ENCODE results near the gene PELI2. TPM values are rescaled to one million over a fixed set of nuclear protein-coding genes. Genes with fewer than 3 reads are reported as not detected.

PELI2 gene
- total RNA-seq, 1 experiment from 2014 or later = 23.5 TPM

DNA sequence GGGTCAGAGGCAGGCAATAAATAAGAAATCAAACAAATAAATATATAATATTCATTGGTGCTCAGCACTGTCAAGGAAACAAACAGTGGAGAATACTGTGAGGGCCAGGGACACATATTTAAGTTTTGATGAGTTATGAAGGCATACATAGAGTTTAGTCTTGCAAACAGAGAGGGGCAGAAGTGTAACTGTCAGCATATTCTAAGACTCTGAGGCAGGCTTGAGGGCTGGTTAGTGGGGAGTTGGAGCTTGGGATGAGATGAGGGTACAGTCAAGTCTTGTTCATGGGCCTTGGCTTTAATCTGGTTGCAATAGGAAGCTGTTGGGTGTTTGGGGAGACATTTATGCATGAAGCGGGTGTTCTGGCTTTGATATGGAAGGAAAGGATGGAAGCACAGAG, 78.9 kb downstream of the PELI2 start:
- Mint-ChIP-seq H3K36me3 (no peaks in the 10 kb centered on the region), H3K4me1 (peaks cover 23% of the 10 kb centered on the region), H3K27ac (no peak overlapping the region), H3K4me3 (no peak overlapping the region), H3K9me3 (no peaks in the 10 kb centered on the region), H3K27me3 (ENCODE audit: low read depth) (no peaks in the 10 kb centered on the region)
- ATAC-seq (no peak), DNase-seq (ENCODE audit: low spot score) (no peak)
- no peak for TF ChIP-seq NR2C2 (CRISPR knock-in tag; IDR thresholded peaks at IDR 0.05)
- TF ChIP-seq, protein P1, sequence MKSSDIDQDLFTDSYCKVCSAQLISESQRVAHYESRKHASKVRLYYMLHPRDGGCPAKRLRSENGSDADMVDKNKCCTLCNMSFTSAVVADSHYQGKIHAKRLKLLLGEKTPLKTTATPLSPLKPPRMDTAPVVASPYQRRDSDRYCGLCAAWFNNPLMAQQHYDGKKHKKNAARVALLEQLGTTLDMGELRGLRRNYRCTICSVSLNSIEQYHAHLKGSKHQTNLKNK (CRISPR knock-in tag; IDR thresholded peaks at IDR 0.05) = no peak
- TF ChIP-seq GABPB1 (CRISPR knock-in tag; IDR thresholded peaks at IDR 0.05) = no peak
- TF ChIP-seq FOXJ3 (CRISPR knock-in tag; IDR thresholded peaks at IDR 0.05; ENCODE audit: borderline replicate concordance) = no peak
- no peak for TF ChIP-seq GRHL2 (CRISPR knock-in tag; IDR thresholded peaks at IDR 0.05; ENCODE audit: insufficient replicate concordance, severe bottlenecking)
- TF ChIP-seq, protein P2, sequence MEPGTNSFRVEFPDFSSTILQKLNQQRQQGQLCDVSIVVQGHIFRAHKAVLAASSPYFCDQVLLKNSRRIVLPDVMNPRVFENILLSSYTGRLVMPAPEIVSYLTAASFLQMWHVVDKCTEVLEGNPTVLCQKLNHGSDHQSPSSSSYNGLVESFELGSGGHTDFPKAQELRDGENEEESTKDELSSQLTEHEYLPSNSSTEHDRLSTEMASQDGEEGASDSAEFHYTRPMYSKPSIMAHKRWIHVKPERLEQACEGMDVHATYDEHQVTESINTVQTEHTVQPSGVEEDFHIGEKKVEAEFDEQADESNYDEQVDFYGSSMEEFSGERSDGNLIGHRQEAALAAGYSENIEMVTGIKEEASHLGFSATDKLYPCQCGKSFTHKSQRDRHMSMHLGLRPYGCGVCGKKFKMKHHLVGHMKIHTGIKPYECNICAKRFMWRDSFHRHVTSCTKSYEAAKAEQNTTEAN (CRISPR knock-in tag; IDR thresholded peaks at IDR 0.05) = no peak
- CTCF ChIA-PET = no interaction called here
- POLR2A ChIA-PET = no interaction called here

DNA sequence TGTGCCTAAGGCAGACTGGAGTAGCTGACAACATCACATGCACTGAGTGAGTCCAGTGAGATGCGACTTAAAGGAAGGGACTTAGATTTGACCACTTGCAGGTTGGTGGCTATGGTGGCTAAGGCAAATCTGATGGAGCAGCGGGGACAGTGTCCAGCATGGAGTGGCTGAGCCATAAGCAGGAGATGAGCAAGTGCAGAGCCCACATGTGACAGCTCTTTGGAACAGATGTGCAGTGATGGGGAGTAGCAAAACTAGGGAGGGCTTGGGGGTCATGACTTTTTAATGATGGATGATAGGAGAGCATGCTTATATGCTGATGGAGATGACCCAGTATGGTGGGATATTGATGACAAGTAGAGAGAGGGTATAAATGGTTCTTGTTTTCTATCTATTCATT, 80.2 kb downstream of the PELI2 start:
- no peaks in the 10 kb centered on the region for H3K27me3 Mint-ChIP-seq (ENCODE audit: low read depth)
- ChIA-PET POLR2A (no interaction called here), CTCF (no interaction called here)
- no peak overlapping the region for H3K27ac Mint-ChIP-seq
- no peaks in the 10 kb centered on the region for H3K9me3 Mint-ChIP-seq
- TF ChIP-seq NFYB (CRISPR knock-in tag; conservative IDR thresholded peaks at IDR 0.05; ENCODE audit: low read depth) (no peak), TEAD1 (CRISPR knock-in tag; IDR thresholded peaks at IDR 0.05) (no peak), CBFB (CRISPR knock-in tag; IDR thresholded peaks at IDR 0.05; ENCODE audit: low read depth) (no peak), FOXJ3 (CRISPR knock-in tag; IDR thresholded peaks at IDR 0.05; ENCODE audit: borderline replicate concordance) (no peak), TCF7 (CRISPR knock-in tag; IDR thresholded peaks at IDR 0.05; ENCODE audit: low read depth) (no peak), ZBTB21 (CRISPR knock-in tag; IDR thresholded peaks at IDR 0.05; ENCODE audit: borderline replicate concordance) (no peak), ELF4 (CRISPR knock-in tag; IDR thresholded peaks at IDR 0.05; ENCODE audit: low read depth) (no peak), JAZF1 (CRISPR knock-in tag; IDR thresholded peaks at IDR 0.05) (no peak), RELA (CRISPR knock-in tag; IDR thresholded peaks at IDR 0.05; ENCODE audit: borderline replicate concordance) (no peak)
- TF ChIP-seq, protein P3, sequence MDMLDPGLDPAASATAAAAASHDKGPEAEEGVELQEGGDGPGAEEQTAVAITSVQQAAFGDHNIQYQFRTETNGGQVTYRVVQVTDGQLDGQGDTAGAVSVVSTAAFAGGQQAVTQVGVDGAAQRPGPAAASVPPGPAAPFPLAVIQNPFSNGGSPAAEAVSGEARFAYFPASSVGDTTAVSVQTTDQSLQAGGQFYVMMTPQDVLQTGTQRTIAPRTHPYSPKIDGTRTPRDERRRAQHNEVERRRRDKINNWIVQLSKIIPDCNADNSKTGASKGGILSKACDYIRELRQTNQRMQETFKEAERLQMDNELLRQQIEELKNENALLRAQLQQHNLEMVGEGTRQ (CRISPR knock-in tag; IDR thresholded peaks at IDR 0.05) = no peak
- TF ChIP-seq, protein P4, sequence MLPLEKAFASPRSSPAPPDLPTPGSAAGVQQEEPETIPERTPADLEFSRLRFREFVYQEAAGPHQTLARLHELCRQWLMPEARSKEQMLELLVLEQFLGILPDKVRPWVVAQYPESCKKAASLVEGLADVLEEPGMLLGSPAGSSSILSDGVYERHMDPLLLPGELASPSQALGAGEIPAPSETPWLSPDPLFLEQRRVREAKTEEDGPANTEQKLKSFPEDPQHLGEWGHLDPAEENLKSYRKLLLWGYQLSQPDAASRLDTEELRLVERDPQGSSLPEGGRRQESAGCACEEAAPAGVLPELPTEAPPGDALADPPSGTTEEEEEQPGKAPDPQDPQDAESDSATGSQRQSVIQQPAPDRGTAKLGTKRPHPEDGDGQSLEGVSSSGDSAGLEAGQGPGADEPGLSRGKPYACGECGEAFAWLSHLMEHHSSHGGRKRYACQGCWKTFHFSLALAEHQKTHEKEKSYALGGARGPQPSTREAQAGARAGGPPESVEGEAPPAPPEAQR (CRISPR knock-in tag; IDR thresholded peaks at IDR 0.05) = no peak
- TF ChIP-seq, protein P1 (CRISPR knock-in tag; IDR thresholded peaks at IDR 0.05) = no peak
- TF ChIP-seq, protein P5, sequence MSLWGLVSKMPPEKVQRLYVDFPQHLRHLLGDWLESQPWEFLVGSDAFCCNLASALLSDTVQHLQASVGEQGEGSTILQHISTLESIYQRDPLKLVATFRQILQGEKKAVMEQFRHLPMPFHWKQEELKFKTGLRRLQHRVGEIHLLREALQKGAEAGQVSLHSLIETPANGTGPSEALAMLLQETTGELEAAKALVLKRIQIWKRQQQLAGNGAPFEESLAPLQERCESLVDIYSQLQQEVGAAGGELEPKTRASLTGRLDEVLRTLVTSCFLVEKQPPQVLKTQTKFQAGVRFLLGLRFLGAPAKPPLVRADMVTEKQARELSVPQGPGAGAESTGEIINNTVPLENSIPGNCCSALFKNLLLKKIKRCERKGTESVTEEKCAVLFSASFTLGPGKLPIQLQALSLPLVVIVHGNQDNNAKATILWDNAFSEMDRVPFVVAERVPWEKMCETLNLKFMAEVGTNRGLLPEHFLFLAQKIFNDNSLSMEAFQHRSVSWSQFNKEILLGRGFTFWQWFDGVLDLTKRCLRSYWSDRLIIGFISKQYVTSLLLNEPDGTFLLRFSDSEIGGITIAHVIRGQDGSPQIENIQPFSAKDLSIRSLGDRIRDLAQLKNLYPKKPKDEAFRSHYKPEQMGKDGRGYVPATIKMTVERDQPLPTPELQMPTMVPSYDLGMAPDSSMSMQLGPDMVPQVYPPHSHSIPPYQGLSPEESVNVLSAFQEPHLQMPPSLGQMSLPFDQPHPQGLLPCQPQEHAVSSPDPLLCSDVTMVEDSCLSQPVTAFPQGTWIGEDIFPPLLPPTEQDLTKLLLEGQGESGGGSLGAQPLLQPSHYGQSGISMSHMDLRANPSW (CRISPR knock-in tag; conservative IDR thresholded peaks at IDR 0.05; ENCODE audit: low read depth) = no peak
- no peaks in the 10 kb centered on the region for H3K36me3 Mint-ChIP-seq
- ATAC-seq (no peak), DNase-seq (ENCODE audit: low spot score) (no peak)
- no peak overlapping the region for H3K4me3 Mint-ChIP-seq
- H3K4me1 Mint-ChIP-seq = peaks cover 16% of the 10 kb centered on the region

Data from WTC11 (cell line).